GM12878 (cell line): ENCODE measurements around the gene TAF11L6. TPM values are rescaled to one million over a fixed set of nuclear protein-coding genes. Genes with fewer than 3 reads are reported as not detected.

Experiments used
- ATAC-seq: fragments of 200-7000 bp; cut with Tn5 transposase; 3 replicates; pipeline ENCODE4 v1.9.1; 2020; ENCODE audit warnings: mild to moderate bottlenecking, moderate library complexity
- BruUV-seq: library from RNA; stranded (reverse); fragments of 400-500 nt; replicated peaks from 2 replicates; lab custom pipeline; 2021; lab: Mats Ljungman, UMichigan
- CTCF ChIA-PET: fragments of 300-600 bp; sonication (Branson Sonifier 250); formaldehyde crosslinking; extraction: SDS; loops from one replicate; lab custom pipeline; 2021; ENCODE audit warnings: inconsistent platforms; lab: Yijun Ruan, JAX
- POLR2A ChIA-PET: fragments of 350-600 bp; formaldehyde crosslinking; extraction: SDS; loops from one replicate; lab custom pipeline; 2021; ENCODE audit warnings: inconsistent platforms; lab: Charles Lee
- RAD21 ChIA-PET: fragments of 300-600 bp; sonication (Branson Sonifier 250); formaldehyde crosslinking; loops from one replicate; lab custom pipeline; 2023; ENCODE audit warnings: antibody characterized with exemption; ENCODE audit not compliant: unreplicated experiment; lab: Charles Lee
- SMC1A ChIA-PET: fragments of 300-600 bp; sonication (Branson Sonifier 250); formaldehyde crosslinking; loops from one replicate; lab custom pipeline; 2023; ENCODE audit not compliant: unreplicated experiment, uncharacterized antibody; lab: Charles Lee
- DNase-seq: peaks from one replicate; pipeline ENCODE4 v3.0.0-alpha.2; 2011; ENCODE audit warnings: low read depth, low spot score
- FAIRE-seq: peaks from 3 replicates; lab custom pipeline; 2011; peaks lifted over from hg19 to GRCh38; lab: Jason Lieb, UNC
- H2AFZ ChIP-seq: 2 replicates; pipeline ENCODE4 v1.6.0; 2011; ENCODE audit warnings: low read depth, low read length, control low read depth; ENCODE audit not compliant: control insufficient read depth
- H3K27ac ChIP-seq: 2 replicates; pipeline ENCODE4 v1.5.1; 2011; ENCODE audit warnings: control low read depth; ENCODE audit not compliant: control insufficient read depth, insufficient read depth
- H3K27me3 ChIP-seq, 2 experiments: replicated peaks in 1 of 2; 2 replicates each; pipeline versions ENCODE4 v1.6.0 to v1.6.1; 2011; ENCODE audit warnings: low read length in 1 of 2; ENCODE audit not compliant: control insufficient read depth in 2 of 2, insufficient read depth in 2 of 2
- H3K36me3 ChIP-seq, 2 experiments: 2 replicates each; pipeline ENCODE4 v1.5.1; 2011; ENCODE audit warnings: low read length in 1 of 2; ENCODE audit not compliant: control insufficient read depth in 2 of 2, insufficient read depth in 2 of 2
- H3K4me1 ChIP-seq: 2 replicates; pipeline ENCODE4 v1.6.1; 2011; ENCODE audit warnings: mild to moderate bottlenecking, low read length, moderate library complexity, mixed read lengths; ENCODE audit not compliant: control insufficient read depth, insufficient read depth
- H3K4me2 ChIP-seq: 2 replicates; pipeline ENCODE4 v1.6.0; 2011; ENCODE audit warnings: control low read depth; ENCODE audit not compliant: control insufficient read depth, insufficient read depth
- H3K4me3 ChIP-seq: fragments of 200-600 bp; sonication (generic); 2 replicates; pipeline ENCODE4 v1.5.1; 2016
- H3K79me2 ChIP-seq: 2 replicates; pipeline ENCODE4 v1.6.0; 2011; ENCODE audit warnings: low read length; ENCODE audit not compliant: control insufficient read depth, insufficient read depth
- H3K9ac ChIP-seq: 2 replicates; pipeline ENCODE4 v1.8.0; 2011; ENCODE audit warnings: low read length, control low read depth, mixed read lengths; ENCODE audit not compliant: control insufficient read depth, insufficient read depth
- H3K9me3 ChIP-seq: replicated peaks from 3 replicates; pipeline ENCODE4 v1.5.1; 2011; ENCODE audit warnings: mild to moderate bottlenecking, low read length; ENCODE audit not compliant: control insufficient read depth, insufficient read depth
- H4K20me1 ChIP-seq: 2 replicates; pipeline ENCODE4 v1.6.0; 2011; ENCODE audit not compliant: control insufficient read depth, insufficient read depth
- FOXK2 ChIP-seq: fragments of 450-650 bp; IDR thresholded peaks from 2 replicates; pipeline ENCODE4 v1.6.1; 2017; ENCODE audit warnings: mild to moderate bottlenecking, moderate library complexity
- JUND ChIP-seq: IDR thresholded peaks from 2 replicates; pipeline ENCODE4 v1.6.1; 2012; ENCODE audit warnings: low read depth, mild to moderate bottlenecking, low read length, improper control_type of control experiment, moderate library complexity
- NFIC ChIP-seq: IDR thresholded peaks from 2 replicates; pipeline ENCODE4 v1.6.1; 2012; ENCODE audit warnings: low read depth, mild to moderate bottlenecking, inconsistent platforms, low read length, moderate library complexity
- NFXL1 ChIP-seq: fragments of 450-650 bp; IDR thresholded peaks from 2 replicates; pipeline ENCODE4 v1.6.1; 2017; ENCODE audit warnings: antibody characterized with exemption, mild to moderate bottlenecking, borderline replicate concordance
- SREBF2 ChIP-seq: IDR thresholded peaks from 2 replicates; pipeline ENCODE4 v1.6.1; 2012; ENCODE audit warnings: mild to moderate bottlenecking, low read length
- TCF12 ChIP-seq: IDR thresholded peaks from 2 replicates; pipeline ENCODE4 v1.6.1; 2011; ENCODE audit warnings: low read depth, mild to moderate bottlenecking, low read length
- TCF3 ChIP-seq: IDR thresholded peaks from 2 replicates; pipeline ENCODE4 v1.6.1; 2012; ENCODE audit warnings: low read depth, mild to moderate bottlenecking, low read length, borderline replicate concordance; ENCODE audit not compliant: insufficient read depth
- WGBS: methylation state at CpG from one replicate; pipeline ENCODE4 v1.1.6; 2016; ENCODE audit warnings: low lambda C conversion rate; ENCODE audit not compliant: insufficient replicate concordance, insufficient coverage; ENCODE audit errors: missing lambda C conversion rate; 5-methylcytosine and 5-hydroxymethylcytosine counted together
- in situ Hi-C: fragments of 300-500 bp; cut with MboI; formaldehyde crosslinking; loops from 9 replicates; pipeline ENCODE4 v1.14.3; 2018; ENCODE audit warnings: mixed read lengths
- intact Hi-C: fragments of 100-400 bp; cut with micrococcal nuclease; formaldehyde crosslinking; loops from one replicate; pipeline ENCODE4 v1.14.2; 2022; ENCODE audit not compliant: unreplicated experiment
- polyA plus RNA-seq, 11 experiments: library from polyadenylated mRNA; depleted of rRNA in 4 of 11; unstranded in 6 of 11; stranded (reverse) in 5 of 11; fragments of >200 nt; fragmentation: Nextera tagmentation in 4 of 11; fragmentation: Illumina TruSeq in 1 of 11; extraction: Ambion mirVana in 4 of 11; extraction: Trizol in 1 of 11; gene quantifications; 1 replicate in 1 of 11; 2 replicates in 10 of 11; pipeline versions ENCODE4 v1.2.1 to v1.2.3, GENCODE V29; 2011 to 2016; ENCODE audit warnings: inconsistent platforms in 2 of 11, missing spikeins in 2 of 11, low read depth in 1 of 11
- total RNA-seq, 4 experiments: library from RNA; depleted of rRNA in 3 of 4; stranded (reverse); fragments of >200 nt in 3 of 4; fragmentation: Illumina TruSeq in 1 of 4; extraction: Trizol in 1 of 4; gene quantifications; 2 replicates each; pipeline versions ENCODE4 v1.2.1 to v1.2.3, GENCODE V29; 2013 to 2021
- TF ChIP-seq, protein P1 (sequence below): fragments of 450-650 bp; IDR thresholded peaks from 2 replicates; pipeline ENCODE4 v1.6.1; 2016; ENCODE audit warnings: mild to moderate bottlenecking
- TF ChIP-seq, protein P2 (sequence below): IDR thresholded peaks from 2 replicates; pipeline ENCODE4 v1.6.1; 2012; ENCODE audit warnings: improper control_type of control experiment, low read depth, low read length; ENCODE audit not compliant: insufficient replicate concordance
- TF ChIP-seq, protein P3 (sequence below): fragments of 450-650 bp; IDR thresholded peaks from 2 replicates; pipeline ENCODE4 v1.6.1; 2017; ENCODE audit warnings: mild to moderate bottlenecking
- TF ChIP-seq, protein P4 (sequence below): IDR thresholded peaks from 2 replicates; pipeline ENCODE4 v1.6.1; 2012; ENCODE audit warnings: mild to moderate bottlenecking, low read depth, low read length

The TAF11L6 gene
- total and polyA plus RNA-seq, 10 of the 15 experiments (the other 5 are each of a cell fraction or from before 2014, with no cell fraction given): not detected

DNA sequence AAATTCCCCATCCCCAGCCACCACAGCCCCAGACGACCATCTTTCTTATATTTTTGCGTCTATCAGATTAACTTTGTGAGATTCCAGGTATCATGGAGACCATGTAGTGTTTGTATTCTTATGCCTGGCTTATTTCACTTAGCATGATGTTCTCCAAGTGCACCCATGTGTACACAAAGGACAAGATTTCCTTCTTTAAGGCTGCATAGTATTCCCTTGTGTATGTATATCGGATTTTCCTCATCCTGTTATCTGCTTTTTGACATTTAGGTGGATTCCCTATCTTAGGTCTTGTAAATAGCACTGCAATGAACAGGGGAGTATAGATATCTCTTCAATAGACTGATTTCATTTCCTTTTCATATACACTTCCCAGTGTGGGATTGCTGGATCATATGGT, 35.7 kb upstream of the TAF11L6 start (continued):
- TF ChIP-seq, protein P1, sequence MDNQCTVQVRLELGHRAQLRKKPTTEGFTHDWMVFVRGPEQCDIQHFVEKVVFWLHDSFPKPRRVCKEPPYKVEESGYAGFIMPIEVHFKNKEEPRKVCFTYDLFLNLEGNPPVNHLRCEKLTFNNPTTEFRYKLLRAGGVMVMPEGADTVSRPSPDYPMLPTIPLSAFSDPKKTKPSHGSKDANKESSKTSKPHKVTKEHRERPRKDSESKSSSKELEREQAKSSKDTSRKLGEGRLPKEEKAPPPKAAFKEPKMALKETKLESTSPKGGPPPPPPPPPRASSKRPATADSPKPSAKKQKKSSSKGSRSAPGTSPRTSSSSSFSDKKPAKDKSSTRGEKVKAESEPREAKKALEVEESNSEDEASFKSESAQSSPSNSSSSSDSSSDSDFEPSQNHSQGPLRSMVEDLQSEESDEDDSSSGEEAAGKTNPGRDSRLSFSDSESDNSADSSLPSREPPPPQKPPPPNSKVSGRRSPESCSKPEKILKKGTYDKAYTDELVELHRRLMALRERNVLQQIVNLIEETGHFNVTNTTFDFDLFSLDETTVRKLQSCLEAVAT: no peak
- TF ChIP-seq SREBF2 (no peak), NFXL1 (no peak)
- TF ChIP-seq, all 136 proteins: peak for 0

DNA sequence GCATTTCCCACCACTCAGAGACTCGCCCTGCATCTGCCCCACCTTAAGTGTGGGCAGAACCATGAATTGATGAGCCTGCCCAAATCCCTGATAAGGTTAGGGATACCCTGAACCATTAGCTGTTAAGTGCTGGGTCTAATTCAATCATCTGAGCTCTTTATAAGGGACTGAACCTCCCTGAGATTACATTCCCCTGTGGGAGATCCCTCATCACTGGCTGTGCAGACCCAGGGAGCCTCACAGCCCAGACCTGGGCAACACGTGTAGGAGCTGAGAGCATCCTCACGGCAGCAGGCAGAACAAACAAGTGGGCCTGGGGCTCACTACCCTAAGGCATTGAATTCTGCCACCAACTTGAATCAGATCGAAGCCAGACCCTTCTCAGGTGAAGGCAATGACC, 31.0 kb upstream of the TAF11L6 start:
- RAD21 ChIA-PET: interaction anchor here (2.0 kb wide), 1 partner anchor 282 kb away, joined by 5 read pairs; no protein-coding TSS in a partner anchor
- DNase-seq (no peak), FAIRE-seq (no peak), ATAC-seq (no peak)
- H3K4me1 ChIP-seq: no peaks in the 10 kb centered on the region
- H3K9me3 ChIP-seq: no peaks in the 10 kb centered on the region
- 23% methylated on average over 4 of the region's 4 CpGs for WGBS
- H3K36me3 ChIP-seq: no peaks in the 10 kb centered on the region
- H3K4me2 ChIP-seq: no peak overlapping the region
- in situ Hi-C loops: no loop called here
- POLR2A ChIA-PET: no interaction called here
- SMC1A ChIA-PET: no interaction called here
- no peak overlapping the region for H3K4me3 ChIP-seq
- H3K27ac ChIP-seq: no peak overlapping the region
- H3K9ac ChIP-seq: no peak overlapping the region
- intact Hi-C loops: no loop called here
- H4K20me1 ChIP-seq: no peaks in the 10 kb centered on the region
- no TSS peak for BruUV-seq
- CTCF ChIA-PET: no interaction called here
- H2AFZ ChIP-seq: no peak overlapping the region
- no peaks in the 10 kb centered on the region for H3K79me2 ChIP-seq
- no peaks in the 10 kb centered on the region for H3K27me3 ChIP-seq
- TF ChIP-seq, protein P2, sequence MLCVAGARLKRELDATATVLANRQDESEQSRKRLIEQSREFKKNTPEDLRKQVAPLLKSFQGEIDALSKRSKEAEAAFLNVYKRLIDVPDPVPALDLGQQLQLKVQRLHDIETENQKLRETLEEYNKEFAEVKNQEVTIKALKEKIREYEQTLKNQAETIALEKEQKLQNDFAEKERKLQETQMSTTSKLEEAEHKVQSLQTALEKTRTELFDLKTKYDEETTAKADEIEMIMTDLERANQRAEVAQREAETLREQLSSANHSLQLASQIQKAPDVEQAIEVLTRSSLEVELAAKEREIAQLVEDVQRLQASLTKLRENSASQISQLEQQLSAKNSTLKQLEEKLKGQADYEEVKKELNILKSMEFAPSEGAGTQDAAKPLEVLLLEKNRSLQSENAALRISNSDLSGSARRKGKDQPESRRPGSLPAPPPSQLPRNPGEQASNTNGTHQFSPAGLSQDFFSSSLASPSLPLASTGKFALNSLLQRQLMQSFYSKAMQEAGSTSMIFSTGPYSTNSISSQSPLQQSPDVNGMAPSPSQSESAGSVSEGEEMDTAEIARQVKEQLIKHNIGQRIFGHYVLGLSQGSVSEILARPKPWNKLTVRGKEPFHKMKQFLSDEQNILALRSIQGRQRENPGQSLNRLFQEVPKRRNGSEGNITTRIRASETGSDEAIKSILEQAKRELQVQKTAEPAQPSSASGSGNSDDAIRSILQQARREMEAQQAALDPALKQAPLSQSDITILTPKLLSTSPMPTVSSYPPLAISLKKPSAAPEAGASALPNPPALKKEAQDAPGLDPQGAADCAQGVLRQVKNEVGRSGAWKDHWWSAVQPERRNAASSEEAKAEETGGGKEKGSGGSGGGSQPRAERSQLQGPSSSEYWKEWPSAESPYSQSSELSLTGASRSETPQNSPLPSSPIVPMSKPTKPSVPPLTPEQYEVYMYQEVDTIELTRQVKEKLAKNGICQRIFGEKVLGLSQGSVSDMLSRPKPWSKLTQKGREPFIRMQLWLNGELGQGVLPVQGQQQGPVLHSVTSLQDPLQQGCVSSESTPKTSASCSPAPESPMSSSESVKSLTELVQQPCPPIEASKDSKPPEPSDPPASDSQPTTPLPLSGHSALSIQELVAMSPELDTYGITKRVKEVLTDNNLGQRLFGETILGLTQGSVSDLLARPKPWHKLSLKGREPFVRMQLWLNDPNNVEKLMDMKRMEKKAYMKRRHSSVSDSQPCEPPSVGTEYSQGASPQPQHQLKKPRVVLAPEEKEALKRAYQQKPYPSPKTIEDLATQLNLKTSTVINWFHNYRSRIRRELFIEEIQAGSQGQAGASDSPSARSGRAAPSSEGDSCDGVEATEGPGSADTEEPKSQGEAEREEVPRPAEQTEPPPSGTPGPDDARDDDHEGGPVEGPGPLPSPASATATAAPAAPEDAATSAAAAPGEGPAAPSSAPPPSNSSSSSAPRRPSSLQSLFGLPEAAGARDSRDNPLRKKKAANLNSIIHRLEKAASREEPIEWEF: no peak
- TF ChIP-seq JUND (no peak), FOXK2 (no peak), NFIC (no peak), TCF3 (no peak), TCF12 (no peak)
- TF ChIP-seq, protein P3, sequence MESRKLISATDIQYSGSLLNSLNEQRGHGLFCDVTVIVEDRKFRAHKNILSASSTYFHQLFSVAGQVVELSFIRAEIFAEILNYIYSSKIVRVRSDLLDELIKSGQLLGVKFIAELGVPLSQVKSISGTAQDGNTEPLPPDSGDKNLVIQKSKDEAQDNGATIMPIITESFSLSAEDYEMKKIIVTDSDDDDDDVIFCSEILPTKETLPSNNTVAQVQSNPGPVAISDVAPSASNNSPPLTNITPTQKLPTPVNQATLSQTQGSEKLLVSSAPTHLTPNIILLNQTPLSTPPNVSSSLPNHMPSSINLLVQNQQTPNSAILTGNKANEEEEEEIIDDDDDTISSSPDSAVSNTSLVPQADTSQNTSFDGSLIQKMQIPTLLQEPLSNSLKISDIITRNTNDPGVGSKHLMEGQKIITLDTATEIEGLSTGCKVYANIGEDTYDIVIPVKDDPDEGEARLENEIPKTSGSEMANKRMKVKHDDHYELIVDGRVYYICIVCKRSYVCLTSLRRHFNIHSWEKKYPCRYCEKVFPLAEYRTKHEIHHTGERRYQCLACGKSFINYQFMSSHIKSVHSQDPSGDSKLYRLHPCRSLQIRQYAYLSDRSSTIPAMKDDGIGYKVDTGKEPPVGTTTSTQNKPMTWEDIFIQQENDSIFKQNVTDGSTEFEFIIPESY: no peak
- TF ChIP-seq, protein P4, sequence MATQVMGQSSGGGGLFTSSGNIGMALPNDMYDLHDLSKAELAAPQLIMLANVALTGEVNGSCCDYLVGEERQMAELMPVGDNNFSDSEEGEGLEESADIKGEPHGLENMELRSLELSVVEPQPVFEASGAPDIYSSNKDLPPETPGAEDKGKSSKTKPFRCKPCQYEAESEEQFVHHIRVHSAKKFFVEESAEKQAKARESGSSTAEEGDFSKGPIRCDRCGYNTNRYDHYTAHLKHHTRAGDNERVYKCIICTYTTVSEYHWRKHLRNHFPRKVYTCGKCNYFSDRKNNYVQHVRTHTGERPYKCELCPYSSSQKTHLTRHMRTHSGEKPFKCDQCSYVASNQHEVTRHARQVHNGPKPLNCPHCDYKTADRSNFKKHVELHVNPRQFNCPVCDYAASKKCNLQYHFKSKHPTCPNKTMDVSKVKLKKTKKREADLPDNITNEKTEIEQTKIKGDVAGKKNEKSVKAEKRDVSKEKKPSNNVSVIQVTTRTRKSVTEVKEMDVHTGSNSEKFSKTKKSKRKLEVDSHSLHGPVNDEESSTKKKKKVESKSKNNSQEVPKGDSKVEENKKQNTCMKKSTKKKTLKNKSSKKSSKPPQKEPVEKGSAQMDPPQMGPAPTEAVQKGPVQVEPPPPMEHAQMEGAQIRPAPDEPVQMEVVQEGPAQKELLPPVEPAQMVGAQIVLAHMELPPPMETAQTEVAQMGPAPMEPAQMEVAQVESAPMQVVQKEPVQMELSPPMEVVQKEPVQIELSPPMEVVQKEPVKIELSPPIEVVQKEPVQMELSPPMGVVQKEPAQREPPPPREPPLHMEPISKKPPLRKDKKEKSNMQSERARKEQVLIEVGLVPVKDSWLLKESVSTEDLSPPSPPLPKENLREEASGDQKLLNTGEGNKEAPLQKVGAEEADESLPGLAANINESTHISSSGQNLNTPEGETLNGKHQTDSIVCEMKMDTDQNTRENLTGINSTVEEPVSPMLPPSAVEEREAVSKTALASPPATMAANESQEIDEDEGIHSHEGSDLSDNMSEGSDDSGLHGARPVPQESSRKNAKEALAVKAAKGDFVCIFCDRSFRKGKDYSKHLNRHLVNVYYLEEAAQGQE: no peak
